Hepatocyte (in vitro differentiated cells): ENCODE results near the gene MAP1LC3A. TPM values are rescaled to one million over a fixed set of nuclear protein-coding genes. Genes with fewer than 3 reads are reported as not detected.

Experiments
- DNase-seq: peaks from one replicate; pipeline ENCODE4 v3.0.0-alpha.2; 2016; ENCODE audit warnings: low spot score
- H2AFZ ChIP-seq: fragments of 200-600 bp; sonication (generic); 2 replicates; pipeline ENCODE4 v1.6.0; 2016; ENCODE audit warnings: antibody characterized with exemption, mild to moderate bottlenecking
- H3K27ac ChIP-seq: fragments of 200-600 bp; sonication (generic); 2 replicates; pipeline ENCODE4 v1.5.1; 2016; ENCODE audit warnings: mild to moderate bottlenecking
- H3K27me3 ChIP-seq: fragments of 200-600 bp; sonication (generic); 2 replicates; pipeline ENCODE4 v1.6.1; 2016
- H3K36me3 ChIP-seq: fragments of 200-600 bp; sonication (generic); replicated peaks from 2 replicates; pipeline ENCODE4 v1.5.1; 2016; ENCODE audit warnings: low read depth; ENCODE audit not compliant: insufficient read depth
- H3K4me1 ChIP-seq: fragments of 200-600 bp; sonication (generic); 2 replicates; pipeline ENCODE4 v1.5.1; 2016; ENCODE audit warnings: mild to moderate bottlenecking, moderate library complexity; ENCODE audit not compliant: insufficient read depth
- H3K4me2 ChIP-seq: fragments of 200-600 bp; sonication (generic); 2 replicates; pipeline ENCODE4 v1.6.0; 2016
- H3K4me3 ChIP-seq: fragments of 200-600 bp; sonication (generic); 2 replicates; pipeline ENCODE4 v1.5.1; 2016; ENCODE audit warnings: mild to moderate bottlenecking
- H3K79me2 ChIP-seq: fragments of 200-600 bp; sonication (generic); 2 replicates; pipeline ENCODE4 v1.6.0; 2017; ENCODE audit warnings: mild to moderate bottlenecking
- H3K9me2 ChIP-seq: fragments of 200-600 bp; sonication (generic); replicated peaks from 2 replicates; pipeline ENCODE4 v1.6.0; 2017; ENCODE audit warnings: mild to moderate bottlenecking; ENCODE audit not compliant: insufficient read depth
- H3K9me3 ChIP-seq: fragments of 200-600 bp; sonication (generic); 2 replicates; pipeline ENCODE4 v1.5.1; 2016; ENCODE audit warnings: low read depth, mild to moderate bottlenecking
- H4K20me1 ChIP-seq: fragments of 200-600 bp; sonication (generic); 2 replicates; pipeline ENCODE4 v1.6.0; 2016; ENCODE audit warnings: mild to moderate bottlenecking; ENCODE audit not compliant: insufficient read depth, poor library complexity, severe bottlenecking
- CTCF ChIP-seq: fragments of 200-600 bp; sonication (generic); IDR thresholded peaks from 2 replicates; pipeline ENCODE4 v1.5.1; 2016; ENCODE audit warnings: antibody characterized with exemption, mild to moderate bottlenecking; ENCODE audit not compliant: poor library complexity
- EZH2 ChIP-seq: fragments of 200-600 bp; sonication (generic); IDR thresholded peaks from 2 replicates; pipeline ENCODE4 v1.6.1; 2016; ENCODE audit warnings: antibody characterized with exemption, mild to moderate bottlenecking, borderline replicate concordance
- EZH2phosphoT487 ChIP-seq: fragments of 200-600 bp; sonication (generic); IDR thresholded peaks from one replicate; pipeline ENCODE4 v1.6.1; 2018; ENCODE audit warnings: antibody characterized with exemption, mild to moderate bottlenecking, low read depth, moderate library complexity; ENCODE audit not compliant: unreplicated experiment, severe bottlenecking
- WGBS: methylation state at CpG from one replicate; pipeline ENCODE4 v1.1.6; 2016; ENCODE audit warnings: low lambda C conversion rate; ENCODE audit errors: missing lambda C conversion rate; 5-methylcytosine and 5-hydroxymethylcytosine counted together
- polyA plus RNA-seq: library from polyadenylated mRNA; unstranded; fragments of >200 nt; fragmentation: Nextera tagmentation; extraction: Ambion mirVana; gene quantifications from 2 replicates; pipeline ENCODE4 v1.2.1, GENCODE V29; 2016
- total RNA-seq: library from RNA; depleted of rRNA; stranded (reverse); fragments of >200 nt; gene quantifications from 2 replicates; pipeline ENCODE4 v1.2.3, GENCODE V29; 2014

MAP1LC3A gene
- total and polyA plus RNA-seq, 2 experiments from 2014 or later, result 28.1 to 81.8 TPM

DNA sequence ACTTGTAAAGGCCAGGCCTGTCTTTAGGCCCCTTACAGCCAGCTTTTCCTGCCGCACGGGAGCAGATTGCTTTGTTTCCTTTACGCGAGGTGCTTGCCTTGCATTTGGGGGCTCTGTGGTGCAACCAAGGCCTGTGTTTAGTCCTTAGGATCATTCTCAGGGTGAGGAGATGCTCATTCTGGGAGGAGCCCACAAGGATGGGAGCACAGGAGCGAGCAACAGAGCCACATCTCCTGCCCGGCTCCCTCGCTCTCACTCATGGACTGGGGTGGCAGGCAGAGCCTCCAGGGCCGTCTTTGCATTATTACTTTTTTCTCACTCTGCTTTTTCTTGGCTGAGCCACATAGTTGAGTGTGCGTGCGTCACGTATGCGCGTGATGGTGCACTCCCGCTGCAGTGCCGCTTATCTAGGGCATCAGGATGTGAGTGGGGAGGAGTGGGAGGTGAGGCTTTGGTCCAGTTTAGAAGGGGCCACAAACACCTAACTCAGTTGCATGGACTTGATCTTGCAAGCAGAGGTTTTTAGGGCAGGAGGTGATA is 23.1 kb upstream of the MAP1LC3A start:
- peaks cover 11% of the 10 kb centered on the region for H3K79me2 ChIP-seq
- no peak overlapping the region for H3K27ac ChIP-seq
- no peaks in the 10 kb centered on the region for H3K9me3 ChIP-seq
- WGBS, result 96% methylated on average over 15 of the region's 15 CpGs
- H3K9me2 ChIP-seq, result no peaks in the 10 kb centered on the region
- TF ChIP-seq EZH2, result no peak
- TF ChIP-seq CTCF, result no peak
- no peak for TF ChIP-seq EZH2phosphoT487
- no peaks in the 10 kb centered on the region for H3K36me3 ChIP-seq
- H2AFZ ChIP-seq, result no peak overlapping the region
- no peaks in the 10 kb centered on the region for H3K27me3 ChIP-seq
- H3K4me1 ChIP-seq, result no peaks in the 10 kb centered on the region
- no peak for DNase-seq
- H3K4me3 ChIP-seq, result no peak overlapping the region
- H3K4me2 ChIP-seq, result no peak overlapping the region
- H4K20me1 ChIP-seq, result peaks cover 10% of the 10 kb centered on the region

DNA sequence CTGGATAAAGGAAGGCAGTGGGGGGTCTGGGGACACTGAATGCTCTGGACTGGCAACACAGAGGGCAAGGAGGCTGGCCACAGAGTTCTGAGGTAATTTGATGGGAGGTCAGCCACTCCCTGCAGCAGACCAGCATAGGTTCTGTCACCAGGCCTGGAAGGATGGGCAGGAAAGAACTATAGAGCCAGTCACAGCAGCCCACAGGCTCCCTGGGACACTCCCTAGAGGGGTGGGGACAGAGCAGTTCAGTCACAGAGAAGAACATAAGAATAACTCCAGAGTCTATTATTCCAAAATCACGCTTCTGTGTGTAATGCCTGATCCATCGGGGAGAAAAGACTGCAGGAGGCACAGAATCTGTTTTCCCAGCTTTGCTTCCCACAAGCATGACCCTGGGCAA is 22.7 kb upstream of the MAP1LC3A start:
- no peak overlapping the region for H3K4me3 ChIP-seq
- H3K27ac ChIP-seq, result no peak overlapping the region
- H3K79me2 ChIP-seq, result peaks cover 6% of the 10 kb centered on the region
- no peaks in the 10 kb centered on the region for H3K27me3 ChIP-seq
- peaks cover 10% of the 10 kb centered on the region for H4K20me1 ChIP-seq
- no peaks in the 10 kb centered on the region for H3K4me1 ChIP-seq
- H2AFZ ChIP-seq, result no peak overlapping the region
- TF ChIP-seq EZH2, result no peak
- no peak for TF ChIP-seq EZH2phosphoT487
- no peak for TF ChIP-seq CTCF
- no peak for DNase-seq
- H3K4me2 ChIP-seq, result no peak overlapping the region
- H3K36me3 ChIP-seq, result no peaks in the 10 kb centered on the region
- 100% methylated on average over 2 of the region's 2 CpGs for WGBS
- H3K9me3 ChIP-seq, result no peaks in the 10 kb centered on the region
- H3K9me2 ChIP-seq, result no peaks in the 10 kb centered on the region

DNA sequence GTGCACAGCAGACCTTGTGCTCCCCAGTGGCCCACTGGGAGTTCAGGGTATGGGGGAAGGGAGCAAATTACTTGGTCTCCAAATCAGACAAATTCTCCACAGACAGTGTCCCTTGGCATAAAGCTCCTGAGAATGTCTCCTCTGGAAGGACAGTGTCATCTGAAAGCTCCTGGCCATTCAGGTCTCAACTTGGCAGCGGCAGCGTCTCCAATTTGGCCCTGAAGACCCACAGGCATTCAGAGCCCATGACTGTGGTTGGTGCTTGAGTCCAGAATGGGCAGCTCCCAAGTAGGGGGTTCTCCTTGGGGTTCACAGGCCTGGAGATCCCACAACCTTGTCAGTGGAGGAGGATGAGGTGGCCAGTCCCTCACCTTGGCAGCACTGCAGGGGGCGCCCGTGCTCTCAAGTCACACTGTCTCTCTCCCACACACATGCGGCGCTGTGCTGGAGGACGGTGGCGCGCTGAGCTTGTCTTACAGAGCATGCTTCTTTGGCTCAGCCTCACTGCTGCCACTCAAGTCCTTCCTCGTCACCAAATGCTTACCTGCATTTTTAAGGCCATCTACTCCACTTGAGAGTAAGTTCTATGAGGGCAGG is 21.6 kb upstream of the MAP1LC3A start:
- no peak overlapping the region for H2AFZ ChIP-seq
- no peaks in the 10 kb centered on the region for H3K9me3 ChIP-seq
- H3K36me3 ChIP-seq, result no peaks in the 10 kb centered on the region
- no peaks in the 10 kb centered on the region for H3K79me2 ChIP-seq
- H3K4me2 ChIP-seq, result no peak overlapping the region
- WGBS, result 84% methylated on average over 10 of the region's 10 CpGs
- TF ChIP-seq EZH2 (no peak), CTCF (no peak), EZH2phosphoT487 (no peak)
- H3K9me2 ChIP-seq, result no peaks in the 10 kb centered on the region
- H3K27me3 ChIP-seq, result no peaks in the 10 kb centered on the region
- H3K4me1 ChIP-seq, result no peaks in the 10 kb centered on the region
- no peak overlapping the region for H3K4me3 ChIP-seq
- H4K20me1 ChIP-seq, result peaks cover 6% of the 10 kb centered on the region
- DNase-seq, result no peak
- H3K27ac ChIP-seq, result no peak overlapping the region
